GM21737 (cell line): ENCODE measurements around the gene RFX2.
"Not testable (repeated sequence)": the region's sequence is repeated elsewhere in the genome, so short reads cannot be mapped to it uniquely, and the experiment has no call there.

Experiments used
- ATAC-seq: cut with Tn5 transposase; IDR thresholded peaks from one replicate; pipeline ENCODE4 v1.9.1; 2021; ENCODE audit warnings: mild to moderate bottlenecking, moderate library complexity; ENCODE audit not compliant: unreplicated experiment

Gene RFX2

DNA sequence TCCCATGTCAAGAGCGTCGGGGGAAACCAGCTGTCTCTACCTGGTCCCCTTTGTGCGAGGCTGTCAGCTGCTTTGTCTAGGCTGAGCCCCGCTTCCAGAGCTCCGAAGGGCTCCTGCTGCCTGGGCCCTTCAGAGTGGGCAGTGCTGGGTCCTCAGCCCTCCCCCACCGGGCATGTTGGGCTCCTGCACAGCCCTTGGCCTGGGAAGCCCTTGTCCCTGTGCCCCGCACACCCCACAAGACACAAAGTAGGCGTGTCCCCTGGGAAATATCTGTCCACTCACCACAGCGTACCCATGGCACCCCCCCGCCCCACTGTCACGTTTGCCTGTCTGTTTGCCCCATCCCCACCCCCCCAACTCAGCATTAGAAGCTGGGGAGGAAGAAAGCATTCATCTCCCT lies 92.7 kb downstream of the RFX2 start:
- ATAC-seq, result no peak

DNA sequence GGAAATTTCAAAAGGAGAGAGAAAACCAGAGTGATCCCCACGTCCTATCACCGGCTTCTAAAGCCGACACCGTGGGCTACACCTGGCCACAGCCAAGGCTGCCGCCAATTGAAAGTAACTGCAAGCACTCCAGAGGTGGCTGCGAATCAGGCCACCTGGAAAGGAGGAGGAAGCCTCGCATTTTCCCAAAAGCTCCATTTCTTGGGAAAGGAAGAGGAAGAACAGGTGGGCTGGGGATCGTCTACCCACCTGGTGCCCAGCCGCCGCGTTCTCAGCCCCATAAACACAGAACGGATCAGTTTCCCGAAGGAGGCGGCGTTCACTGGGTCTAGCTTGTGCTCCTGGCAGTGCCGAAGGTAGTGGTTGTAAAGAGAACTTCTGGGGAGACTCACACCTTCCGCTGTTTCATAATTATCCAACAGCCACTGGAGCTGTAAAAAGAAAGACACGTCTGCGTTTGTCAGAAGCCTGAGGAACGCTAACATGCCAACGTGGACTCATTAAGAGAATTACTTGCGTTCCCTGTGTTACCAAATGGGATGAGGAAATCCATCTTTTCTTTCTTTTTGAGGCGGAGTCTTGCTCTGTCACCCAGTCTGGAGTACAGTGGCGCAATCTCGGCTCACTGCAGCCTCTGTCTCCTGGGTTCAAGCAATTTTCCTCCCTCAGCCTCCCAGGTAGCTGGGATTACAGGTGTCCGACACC lies 94.3 kb downstream of the RFX2 start:
- ATAC-seq, result no peak

DNA sequence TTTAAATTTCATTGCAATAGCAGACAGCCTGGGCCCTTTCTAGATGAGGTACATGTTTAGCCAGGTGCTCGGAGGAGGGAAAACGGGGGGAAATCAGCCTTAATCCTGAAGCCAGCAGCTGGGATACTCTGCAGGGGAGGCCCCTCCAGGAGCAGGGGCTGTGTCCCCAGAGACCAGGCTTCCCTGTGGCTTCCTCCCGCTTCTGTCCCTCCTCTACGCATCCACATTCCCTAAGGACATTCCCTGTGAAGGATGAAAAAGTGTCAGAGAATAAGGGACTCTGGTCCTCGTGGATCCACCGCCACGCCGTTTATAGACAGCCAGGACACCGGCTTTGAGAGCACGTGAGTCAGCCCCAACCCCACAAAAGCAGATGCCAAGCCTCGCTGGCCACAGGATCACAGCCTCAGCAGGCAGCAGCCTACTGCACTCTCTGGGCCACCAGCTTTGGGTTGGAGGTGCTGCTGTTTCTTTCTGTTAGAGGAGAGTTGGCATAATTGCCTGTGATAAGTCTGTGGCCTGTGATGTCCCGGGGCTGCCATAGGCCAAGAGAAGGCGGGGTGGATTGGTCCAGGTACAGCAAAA lies 95.7 kb downstream of the RFX2 start:
- no peak for ATAC-seq

DNA sequence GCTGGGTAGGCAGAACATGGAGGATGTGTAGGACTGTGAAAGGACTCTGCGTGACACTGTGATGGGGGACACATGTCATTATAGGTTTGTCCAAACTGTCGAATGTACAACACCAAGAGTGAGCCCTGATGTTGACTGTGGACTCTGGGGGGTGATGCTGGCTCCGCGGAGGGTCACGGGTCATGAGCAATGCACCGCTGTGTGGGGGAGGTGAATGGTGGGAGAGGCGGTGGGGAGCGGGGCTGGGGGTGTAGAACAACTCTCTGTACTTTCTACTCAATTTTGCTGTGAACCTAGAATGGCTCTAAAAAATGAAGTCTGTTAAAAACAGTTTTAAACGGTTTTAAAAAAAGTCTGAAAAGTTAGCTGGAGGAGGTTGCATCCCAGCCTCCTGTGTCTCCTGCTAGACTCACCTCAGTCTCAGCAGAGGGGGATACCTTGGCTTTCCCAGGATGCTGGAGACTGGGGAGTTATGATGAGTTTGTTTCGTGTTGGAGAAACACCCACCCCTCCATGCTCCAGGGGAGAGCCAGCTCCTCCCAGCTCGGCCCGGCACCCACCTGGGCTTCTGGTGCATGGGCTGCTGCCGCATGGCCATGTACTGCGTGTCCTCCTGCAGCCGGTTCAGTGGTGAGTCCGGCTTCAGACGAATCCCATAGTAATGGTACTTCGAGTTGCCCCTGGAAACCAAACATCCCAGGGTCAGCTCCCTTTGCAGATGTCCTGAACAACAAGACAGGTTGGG lies 97.7 kb downstream of the RFX2 start:
- no peak for ATAC-seq

DNA sequence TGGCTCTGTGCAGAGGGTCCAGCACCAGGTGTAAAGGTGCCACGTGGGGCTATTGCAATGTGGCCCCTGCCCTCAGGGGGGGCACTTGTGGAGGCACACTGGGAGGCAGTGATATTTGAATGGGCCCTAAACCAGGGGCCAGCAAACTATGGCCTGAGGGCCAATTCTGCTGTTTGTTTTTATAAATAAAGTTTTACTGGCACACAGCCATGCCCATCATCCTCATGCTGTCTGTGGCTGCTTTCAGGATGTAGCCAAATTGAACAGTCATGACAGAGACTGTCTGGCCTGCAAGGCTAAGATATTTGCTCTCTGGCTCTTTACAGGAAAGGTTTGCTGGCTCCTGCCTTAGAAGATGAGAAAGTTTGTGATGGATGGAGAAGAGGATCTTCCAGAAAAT lies 98.5 kb downstream of the RFX2 start:
- no peak for ATAC-seq

DNA sequence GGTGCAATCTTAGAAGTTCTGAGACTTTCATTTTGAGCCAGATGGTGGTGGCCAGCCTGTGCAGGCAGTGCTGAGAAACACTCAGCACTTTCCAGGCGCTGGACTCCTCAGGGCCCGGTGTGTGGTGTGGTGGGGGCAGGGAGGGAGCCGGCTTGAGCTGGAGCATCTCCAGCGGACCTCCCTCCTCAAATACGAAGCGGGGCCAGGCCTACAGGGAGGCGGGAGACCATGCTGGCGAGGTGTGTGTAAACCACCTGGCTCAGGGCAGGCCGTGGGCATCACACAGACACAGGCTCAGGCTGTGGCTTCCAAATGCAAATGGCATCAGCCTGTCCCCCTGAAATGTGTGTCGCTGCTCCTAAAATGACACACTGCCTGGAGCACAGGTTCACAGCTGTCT lies 99.1 kb downstream of the RFX2 start:
- ATAC-seq, result no peak

DNA sequence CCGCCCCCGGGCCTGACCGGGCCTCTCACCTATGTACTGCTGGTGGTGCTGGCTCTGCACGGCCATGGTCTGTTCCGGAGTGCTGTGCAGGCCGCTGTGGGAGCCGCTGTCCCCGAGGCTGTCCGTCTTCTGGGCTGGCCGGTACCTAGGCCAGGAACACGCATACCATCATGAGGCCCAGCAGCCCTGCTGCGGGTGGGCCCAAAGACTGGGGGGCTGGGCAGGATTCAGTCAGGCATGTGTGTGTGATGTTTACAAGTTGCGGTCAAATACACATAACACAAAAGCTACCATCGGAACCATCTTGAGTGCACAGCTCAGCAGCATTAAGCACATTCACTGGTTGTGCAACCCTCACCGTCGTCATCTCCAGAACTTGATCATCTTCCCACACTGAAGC lies 100.2 kb downstream of the RFX2 start:
- ATAC-seq, result no peak

DNA sequence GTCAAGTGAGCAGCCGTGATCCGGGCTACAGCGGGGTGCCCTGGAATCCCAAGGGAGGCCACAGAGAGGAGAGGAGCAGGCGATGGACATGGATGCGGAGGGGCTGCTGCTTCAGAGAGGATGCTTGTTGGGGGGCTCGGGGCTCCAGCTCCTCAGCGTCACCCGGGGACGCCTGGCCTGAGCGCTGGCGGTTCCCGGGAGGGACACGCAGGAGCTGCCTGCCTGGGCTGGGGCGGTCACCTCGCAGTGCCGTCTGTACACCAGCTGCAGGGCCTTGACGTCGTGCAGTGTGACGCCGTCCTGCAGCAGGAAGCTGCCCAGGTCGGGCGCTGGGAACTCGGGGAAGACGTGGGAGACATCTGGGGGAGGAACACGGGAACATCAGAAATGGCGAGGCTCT lies 102.4 kb downstream of the RFX2 start:
- no peak for ATAC-seq

DNA sequence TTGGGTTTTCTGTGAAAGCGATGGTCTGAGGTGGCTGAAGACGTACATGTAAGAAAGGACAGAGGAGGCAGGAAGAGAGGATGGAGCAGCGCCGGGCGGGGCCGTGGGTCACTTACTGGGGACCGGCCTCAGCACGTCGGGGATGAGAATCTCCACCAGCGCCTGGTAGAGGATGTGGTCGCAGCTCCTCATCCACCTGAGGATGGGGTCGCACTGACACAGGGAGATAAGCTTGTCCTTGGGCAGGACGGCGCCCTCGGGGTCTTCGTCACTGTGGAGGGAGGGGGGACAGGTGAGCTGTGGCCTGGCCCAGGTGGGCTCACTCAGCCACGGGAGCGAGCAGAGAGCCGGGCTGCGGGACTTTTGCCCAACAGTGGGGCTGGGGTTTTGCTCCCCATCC lies 103.4 kb downstream of the RFX2 start:
- no peak for ATAC-seq

DNA sequence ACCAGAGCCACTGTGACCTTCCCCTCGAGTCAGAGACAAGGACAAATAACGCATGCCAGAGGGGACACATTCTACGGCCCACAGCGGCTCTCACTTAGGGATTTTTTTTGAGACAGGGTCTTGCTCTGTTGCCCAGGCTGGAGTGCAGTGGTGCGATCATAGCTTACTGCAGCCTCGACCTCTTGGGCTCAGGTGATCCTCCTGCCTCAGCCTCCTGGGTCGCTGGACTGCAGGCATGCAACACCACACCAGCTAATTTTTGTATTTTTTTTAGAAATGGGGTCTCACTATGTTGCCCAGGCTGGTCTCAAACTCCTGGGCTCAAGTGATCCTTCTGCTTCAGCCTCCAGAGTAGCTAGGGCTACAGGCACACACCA lies 104.2 kb downstream of the RFX2 start:
- ATAC-seq, result not testable (repeated sequence)

DNA sequence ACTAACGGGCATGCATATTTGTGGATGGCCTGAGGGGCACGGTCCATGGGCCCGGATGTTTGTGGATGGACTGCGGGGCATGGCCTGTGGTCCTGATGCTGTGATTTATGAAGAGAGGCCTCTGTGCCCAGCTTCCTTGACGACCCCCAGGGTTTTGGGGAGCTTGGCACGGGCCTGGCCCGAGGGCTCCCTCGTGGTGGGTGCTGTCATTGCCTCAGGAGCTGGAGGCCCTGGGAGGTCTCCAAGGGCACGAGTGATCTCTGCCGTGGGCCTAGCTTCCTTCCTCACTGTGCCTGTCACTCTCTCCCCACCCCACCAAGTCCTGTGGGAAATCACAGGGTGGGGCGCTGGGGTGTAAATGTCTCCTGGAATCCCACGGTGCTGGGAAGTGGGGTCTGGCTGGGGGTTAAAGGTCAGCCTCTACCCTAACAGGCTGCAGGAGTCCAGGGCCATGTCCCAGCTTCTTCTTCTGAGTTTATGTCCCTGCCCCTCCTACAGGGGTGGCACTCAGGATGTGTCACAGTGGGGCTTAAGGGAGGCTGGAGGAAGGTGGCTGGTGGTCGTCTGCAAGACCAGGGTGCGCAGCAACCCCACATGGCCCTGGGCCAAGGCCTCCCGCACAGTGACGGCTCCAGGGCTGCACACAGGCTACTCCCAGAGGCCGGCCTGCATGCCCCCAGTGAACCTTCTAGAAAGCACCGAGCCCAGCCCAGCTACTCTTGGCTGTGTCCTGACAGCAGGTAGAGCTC lies 104.8 kb downstream of the RFX2 start:
- no peak for ATAC-seq

DNA sequence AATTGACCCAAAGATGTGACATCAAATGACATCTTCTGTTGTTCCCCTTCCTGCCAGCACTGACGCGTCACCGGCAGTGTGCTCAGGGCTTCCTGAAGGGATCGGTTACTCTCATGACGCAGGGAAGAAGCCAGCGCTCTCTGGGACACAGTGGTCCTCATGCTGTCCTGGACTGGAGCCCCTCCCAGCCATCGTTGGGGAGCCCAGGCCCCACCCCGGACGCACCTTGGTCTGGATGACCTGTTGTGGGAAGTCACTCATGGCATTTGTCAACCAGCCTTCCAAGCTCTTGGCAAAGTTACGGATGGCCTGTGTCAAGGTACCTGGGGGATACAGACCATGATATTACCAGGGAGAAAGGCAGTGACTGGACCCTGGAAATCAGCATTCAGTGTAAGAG lies 106.3 kb downstream of the RFX2 start:
- ATAC-seq, result no peak

DNA sequence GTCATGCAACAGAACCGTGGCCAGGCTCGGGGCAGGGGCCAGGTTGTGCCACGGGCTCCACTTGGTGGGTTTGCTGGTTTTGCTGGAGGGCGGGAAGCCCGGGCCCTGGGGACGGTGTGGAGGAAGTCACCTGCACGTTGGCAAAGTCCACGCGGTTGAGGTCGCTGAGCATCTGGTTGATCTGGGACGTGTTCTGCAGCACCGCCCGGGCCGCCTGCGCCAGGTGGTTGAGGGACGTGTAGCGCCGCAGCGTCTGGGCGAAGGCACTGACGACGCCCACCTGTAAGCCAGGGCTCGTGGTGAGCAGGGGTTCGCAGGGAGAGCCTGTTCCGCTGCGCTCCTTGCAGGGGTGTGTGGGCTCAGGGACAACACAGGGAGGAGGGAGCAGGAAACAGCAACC lies 107.7 kb downstream of the RFX2 start:
- no peak for ATAC-seq

DNA sequence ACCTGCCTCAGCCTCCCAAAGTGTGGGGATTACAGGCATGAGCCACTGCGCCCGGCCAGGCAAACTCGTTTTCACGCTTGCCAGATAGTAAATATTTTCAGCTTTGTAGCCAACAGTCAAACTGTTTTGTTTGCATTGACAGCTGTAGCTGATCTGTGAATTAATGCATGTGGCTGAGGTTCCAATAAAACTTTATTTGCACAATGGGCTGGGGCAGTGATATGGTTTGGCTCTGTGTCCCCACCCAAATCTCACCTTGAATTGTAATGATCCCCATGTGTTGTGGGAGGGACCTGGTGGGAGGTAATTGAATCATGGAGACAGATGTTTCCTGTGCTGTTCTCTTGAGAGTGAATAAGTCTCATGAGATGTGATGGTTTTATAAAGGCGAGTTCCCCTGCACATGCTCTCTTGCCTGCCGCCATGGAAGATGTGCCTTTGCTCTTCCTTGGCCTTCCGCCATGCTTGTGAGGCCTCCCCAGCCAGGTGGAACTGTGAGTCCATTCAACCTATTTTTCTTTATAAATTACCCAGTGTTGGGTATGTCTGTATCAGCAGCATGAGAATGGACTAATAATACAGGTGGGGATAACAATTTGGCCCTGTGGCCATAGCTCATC lies 110.0 kb downstream of the RFX2 start:
- no peak for ATAC-seq

DNA sequence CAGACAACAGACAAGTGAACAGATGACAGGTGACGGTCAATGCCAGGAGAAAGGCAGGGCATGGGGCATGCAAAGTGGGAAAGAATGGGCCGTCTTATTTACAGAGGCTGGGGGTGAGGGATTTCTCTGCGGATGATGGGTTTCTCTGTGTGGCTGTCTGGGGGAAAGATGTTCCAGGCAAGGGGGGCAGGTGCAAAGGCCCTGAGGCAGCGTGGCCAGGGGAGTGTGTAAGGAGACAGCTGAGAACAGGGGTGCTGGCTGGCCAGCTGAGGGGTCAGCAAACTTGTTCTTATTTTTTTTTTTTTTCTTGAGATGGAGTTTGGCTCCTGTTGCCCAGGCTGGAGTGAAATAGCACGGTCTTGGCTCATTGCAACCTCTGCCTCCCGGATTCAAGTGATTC lies 110.6 kb downstream of the RFX2 start:
- ATAC-seq, result no peak

DNA sequence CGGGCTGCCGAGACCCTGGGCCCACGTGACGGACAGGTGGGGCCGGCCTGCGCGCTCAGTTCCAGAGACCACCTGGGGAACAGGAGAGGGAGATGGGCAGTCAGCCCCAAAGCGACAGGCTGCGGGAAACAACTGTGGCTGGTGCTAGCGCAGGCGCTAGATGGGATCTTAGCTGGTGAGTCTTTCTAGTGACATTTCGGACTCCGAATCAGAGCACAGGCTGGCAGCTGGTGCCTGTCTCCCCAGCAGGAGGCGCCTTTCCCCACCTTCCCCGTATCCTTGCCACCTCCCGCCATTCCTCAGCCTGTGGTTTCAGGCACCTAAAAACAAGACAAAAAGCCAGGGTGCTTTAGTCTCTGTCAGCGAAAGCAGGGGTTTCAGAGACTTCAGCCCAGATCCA lies 112.9 kb downstream of the RFX2 start:
- ATAC-seq, result no peak

DNA sequence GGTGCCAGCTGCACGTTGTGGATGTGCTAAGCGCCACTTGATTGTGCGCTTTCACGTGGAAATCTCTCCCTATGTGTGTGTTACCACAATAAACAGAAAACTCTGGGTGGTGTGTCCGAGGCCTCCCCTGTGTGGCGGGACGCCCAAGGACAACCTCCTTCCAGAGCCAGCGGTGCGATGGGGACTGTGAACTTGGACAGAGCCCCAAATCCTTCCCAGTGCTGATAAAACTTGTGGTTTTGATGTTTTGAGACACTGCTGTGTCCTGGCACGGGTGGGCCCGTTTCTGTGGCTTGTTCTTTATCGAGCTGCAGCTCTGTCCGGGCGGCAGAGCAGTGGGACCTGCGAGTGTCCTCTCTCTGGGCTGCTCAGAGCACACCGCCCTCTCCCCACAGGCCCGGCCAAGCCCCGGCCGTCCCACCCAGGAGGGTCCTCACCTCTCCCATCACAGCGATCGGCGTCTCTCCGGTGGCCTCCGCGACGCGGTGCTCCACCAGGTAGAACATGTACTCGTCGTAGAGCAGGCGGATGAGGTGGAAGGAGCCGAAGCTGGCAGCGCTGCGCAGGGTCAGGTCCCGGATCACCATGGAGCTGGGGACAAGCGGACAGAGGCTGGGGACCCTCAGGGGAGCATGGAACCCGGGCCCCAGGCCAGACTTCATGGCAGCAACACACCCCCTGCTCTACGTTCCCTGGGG lies 113.5 kb downstream of the RFX2 start:
- no peak for ATAC-seq

DNA sequence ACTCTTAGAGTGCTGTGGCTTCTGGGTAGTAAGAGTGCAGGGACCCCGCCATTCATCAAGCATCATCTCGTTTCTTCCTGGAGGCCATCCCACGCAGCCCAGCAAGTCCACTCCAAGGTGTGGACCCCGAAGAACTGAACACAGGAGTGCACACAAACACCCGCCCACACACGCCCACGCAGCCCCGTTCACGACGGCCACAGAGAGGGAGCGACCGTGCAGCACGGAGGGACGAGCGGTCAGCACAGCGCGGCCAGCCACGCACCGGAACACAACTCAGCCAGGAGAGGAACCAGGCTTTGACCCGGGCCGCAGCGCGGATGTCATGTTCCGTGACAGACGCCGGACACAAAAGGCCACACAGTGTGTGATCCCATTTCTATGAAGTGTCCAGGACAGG lies 114.2 kb downstream of the RFX2 start:
- no peak for ATAC-seq

DNA sequence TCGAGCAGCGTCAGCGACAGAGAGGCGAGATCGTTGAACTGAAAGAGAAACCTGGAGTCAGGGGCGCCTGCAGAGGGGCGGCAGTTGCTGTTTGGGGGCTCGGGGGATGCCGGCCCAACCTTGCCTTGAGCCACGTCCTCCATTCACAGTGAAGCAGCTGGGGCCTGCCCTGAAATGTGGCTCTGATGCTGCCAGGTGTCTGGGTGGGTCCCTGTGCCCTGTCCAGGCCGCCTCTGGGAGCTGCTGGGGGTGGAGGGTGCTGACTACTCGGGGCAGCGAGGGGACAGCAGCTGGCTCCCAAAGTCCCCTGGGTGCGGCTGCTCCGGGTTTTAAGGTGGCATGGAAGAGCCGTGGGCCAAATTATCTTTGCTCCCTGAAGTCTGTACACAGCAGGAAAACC lies 114.7 kb downstream of the RFX2 start:
- no peak for ATAC-seq

DNA sequence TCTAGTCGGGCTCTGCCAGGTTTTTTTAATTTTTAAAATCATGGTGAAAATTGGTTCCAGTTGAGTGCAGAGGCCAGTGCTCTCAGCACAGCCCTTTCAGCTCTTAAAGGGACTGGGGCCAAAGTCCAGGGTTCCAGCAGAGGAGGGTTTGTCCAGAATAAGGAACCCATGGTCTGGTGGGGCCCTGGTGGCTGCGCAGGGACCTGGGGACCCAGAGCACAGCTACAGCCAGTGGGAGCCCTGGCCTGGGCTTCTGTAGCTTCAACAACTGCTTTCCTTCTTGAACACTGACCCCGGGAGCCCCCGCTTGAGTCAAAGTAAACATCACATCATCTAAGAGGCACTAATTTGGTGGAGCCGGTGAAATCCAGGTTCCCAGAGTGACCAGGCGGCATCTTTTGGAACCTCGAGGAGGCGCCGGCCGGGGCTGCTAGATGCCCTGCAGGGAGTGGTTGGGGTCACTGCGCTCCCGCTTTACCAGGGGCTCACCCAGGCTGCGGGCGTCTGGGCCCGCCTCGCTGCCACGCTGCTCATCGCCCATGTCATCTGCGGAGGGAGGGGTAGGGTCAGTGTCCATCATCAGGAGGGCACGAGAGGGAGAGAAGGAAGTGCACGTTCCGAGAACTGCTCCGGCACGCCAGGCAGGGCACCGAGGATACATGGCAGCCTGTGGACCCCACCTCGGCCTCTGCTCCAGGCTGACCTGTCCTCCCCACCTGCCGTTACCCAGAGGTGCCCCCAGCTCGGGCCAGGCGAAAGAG lies 115.7 kb downstream of the RFX2 start:
- ATAC-seq, result no peak
